NT2/D1 (cell line): ENCODE results near the gene PCDH10.

Experiments used
- YY1 ChIP-seq: IDR thresholded peaks from 2 replicates; pipeline ENCODE4 v1.6.1; 2011; ENCODE audit not compliant: insufficient read length, insufficient read depth
- ZNF274 ChIP-seq: IDR thresholded peaks from 2 replicates; pipeline ENCODE4 v1.6.1; 2011; ENCODE audit warnings: mild to moderate bottlenecking, low read depth, low read length

GRCh38 chr4:133129237-133129636 lies 19.9 kb upstream of the PCDH10 start:
- TF ChIP-seq YY1 (no peak), ZNF274 (no peak)
